Endothelial cell of hepatic sinusoid (primary cell): ENCODE measurements around the gene RGS17.

ENCODE experiments used
- in situ Hi-C: cut with HindIII; loops from 2 replicates; pipeline ENCODE4 v1.10.0; 2017; ENCODE audit warnings: low sequenced_read_pairs

The RGS17 gene

DNA sequence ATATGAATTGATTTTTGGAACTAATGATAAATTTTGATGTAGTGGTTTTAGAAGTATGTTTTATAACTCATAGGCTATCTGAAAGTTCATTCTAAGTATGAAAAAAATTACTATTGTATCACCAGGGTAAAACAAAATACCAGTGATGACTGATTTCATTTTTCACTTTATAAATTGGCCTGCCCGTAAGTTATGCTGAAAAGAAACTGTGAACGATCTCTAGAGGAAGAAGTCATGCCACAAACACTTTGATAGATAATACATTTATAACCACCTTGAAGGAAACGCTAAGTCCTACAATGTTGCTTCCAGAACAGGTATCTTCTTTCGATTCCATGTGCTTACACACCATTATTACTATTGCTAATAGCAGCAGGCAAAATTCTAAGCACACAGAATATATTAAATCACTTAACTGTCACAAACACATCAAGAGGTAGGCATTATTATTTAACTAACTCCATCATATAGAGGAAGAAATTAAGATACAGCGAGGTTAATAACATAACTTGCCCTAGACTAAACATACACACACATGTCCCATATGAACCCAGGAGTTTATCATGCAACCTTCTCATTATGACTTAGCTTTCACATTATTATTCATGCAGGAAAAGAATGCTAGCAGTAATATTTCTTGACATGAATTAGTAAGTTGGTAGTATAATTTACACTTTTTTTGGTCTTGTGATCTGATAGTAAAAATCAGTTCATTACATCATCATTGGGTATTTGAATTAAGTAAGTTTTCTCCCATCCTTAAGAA lies 44.7 kb downstream of the RGS17 start:
- in situ Hi-C loops, result no loop called here

DNA sequence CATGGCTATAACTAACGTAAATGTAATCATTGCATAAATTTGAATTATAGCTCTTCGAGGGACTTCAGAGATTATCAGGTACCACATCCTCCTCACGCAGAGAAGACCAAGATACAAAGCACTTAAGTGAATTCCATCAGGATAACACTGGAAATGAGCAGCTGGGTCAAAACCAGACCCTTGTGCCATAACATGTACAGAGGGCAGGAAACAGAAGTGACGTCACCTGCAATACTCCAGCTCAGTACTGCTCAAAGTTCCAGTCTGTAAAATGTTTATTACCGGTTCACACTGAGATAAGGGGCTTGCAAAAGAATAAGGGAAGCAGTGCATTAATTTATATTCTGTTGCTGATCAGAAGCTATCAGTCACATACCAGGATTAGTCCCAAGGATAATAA lies 45.8 kb downstream of the RGS17 start:
- in situ Hi-C loops, result no loop called here

DNA sequence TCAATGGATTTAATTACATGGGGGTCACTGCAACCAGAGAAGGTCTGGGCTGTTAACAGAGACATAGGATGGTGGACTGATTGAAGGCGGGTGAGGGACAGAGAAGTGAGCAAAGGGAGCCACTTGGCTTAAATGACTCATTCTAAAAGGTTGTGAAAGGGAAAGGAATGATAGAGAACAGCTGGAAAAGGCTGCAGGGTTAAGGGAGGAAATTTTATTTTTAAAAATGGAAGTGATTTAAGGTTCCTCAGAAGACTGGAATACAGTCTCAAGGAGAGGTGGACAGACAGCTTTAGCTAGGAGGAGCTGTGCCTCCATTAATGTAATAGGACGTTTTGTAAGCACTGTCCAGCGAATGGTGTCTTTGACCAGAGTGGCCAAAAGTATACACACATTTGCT lies 46.7 kb downstream of the RGS17 start:
- in situ Hi-C loops, result no loop called here

DNA sequence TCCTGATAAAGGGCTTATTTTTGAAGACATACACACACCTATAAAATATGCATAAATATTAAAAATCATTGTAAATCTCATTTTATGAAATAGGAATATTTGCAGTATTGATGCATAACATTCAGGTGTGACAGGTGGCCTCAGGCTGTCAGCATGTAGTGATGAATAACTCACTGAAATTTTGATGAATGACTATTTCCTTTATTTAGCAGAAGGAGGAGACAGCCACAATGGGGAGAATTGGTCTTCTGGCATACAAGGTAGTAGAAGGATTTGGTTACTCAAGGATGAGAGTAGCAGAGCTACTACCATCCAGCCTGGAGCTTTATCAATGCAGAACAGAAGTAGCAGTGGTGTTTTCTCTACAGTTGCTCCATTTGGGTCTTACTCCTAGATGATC lies 47.2 kb downstream of the RGS17 start:
- in situ Hi-C loops, result no loop called here

DNA sequence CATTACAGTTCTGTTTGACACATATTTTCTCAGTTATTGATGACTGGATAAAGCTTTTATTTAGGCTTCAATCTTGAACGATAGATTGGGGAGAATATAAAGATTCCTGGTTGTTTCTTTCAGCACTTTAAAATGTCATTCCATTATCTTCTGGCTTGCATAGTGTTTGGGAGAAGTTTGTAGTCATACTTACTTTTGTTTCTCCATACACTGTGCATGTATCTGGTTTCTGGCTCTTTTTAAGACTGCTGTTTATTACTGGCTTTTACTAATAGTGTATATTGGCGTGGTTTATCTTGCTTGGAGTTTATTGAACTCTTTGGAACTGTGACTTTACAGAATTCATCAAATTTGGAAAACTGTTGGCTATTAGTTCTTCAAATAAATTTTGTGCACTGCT lies 49.2 kb downstream of the RGS17 start:
- in situ Hi-C loops, result no loop called here

DNA sequence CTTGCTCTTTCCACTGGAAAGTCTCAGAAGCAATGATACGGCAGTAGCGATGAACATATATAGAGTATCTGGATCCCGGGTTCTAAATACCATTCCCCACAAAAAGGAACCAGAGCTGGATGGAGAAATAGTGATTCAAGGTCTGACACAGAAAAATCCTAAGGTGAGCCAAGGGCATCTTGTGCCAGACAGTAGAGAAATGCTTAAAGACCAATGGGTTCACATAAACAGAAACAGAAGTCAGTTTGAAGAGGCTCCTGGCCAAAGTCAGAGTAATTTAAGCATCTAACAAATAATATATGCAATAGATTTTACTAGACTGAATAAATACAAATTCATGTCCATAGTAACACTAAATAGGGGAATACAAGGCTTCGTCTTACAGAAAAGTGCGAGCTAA lies 54.7 kb downstream of the RGS17 start:
- in situ Hi-C loops, result no loop called here

DNA sequence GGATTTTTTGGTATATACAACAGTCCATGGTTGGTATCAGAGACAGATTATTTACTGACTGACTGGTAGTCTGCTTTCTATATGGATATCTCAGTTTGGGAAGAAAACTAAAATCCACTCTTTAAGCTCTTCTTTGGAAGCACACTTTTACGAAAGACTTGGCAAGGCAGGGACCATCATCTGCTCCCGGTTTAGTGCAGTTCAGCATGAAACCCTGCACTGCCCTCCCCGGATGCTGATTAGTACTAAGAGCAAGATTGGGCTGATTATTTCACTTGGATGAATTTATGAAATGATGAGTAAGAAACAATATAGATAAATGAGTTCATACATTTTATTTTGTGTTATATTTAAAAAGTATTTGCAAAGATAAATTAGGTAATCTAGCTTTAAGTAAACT lies 56.3 kb downstream of the RGS17 start:
- in situ Hi-C loops, result no loop called here

DNA sequence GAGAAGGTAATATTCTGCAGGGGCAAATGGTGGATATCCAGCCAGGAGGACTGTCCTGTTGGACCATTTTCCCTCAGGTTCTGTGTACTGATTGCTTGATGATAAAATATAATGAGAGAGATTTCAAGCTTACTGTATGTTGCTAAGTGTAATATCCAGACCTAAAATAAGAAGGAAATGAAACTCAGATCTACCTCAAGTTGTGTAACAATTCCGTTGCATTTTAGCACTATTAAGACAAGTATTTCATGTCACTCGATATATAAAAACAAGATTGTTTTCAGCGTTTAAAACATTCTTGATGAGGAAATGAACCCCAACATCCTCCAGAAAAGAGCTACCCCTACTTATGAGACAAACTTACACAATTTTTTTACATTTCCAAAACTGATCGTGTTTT lies 57.2 kb downstream of the RGS17 start:
- in situ Hi-C loops, result no loop called here

DNA sequence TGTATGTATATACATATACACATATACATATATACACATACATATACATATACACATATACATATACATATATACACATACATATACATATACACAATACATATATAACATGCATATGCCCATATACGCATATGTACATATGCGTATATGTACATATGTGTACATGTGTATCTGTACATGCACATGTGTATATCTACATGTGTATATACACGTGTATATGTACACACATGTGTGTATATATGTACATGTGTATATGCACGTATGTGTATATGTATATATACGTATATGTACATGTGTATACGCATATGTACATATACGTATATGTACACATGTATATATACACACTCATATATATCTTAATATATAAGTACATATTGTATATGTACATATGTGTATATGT lies 60.3 kb downstream of the RGS17 start:
- in situ Hi-C loops, result no loop called here

DNA sequence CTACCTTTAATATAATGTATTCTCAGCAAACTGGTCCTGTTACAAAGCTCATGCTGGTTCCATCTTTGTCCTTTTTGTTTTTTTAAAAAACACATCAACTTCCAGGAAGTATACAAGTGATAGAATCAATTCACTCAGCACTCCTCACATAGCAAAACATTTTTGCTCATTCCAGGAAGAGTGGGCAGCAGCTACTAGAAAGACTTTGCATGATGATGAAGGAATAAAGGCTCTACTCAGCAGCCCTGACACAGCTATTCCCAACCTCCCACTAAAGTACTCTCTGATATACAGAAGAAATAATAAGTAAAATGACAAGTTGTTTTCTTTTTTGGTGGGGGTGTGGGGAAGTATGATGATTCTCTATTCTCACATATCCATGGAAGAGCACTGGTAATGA lies 61.2 kb downstream of the RGS17 start:
- in situ Hi-C loops, result no loop called here

DNA sequence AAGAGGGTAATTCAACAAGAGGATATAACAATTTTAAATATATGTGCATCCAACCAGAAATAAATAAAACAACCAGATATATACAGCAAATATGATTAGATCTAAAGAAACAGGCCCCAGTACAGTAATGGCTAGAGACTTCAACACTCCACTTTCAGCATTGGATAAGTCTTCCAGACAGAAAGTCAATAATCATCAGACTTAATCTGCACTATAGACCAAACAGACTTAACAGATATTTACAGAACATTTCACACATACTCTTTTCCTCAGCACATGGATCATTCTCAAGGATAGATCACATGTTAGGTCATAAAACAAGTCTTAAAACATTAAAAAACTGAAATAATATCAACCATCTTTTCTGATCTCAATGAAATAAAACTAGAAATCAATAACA lies 65.9 kb downstream of the RGS17 start:
- in situ Hi-C loops, result no loop called here

DNA sequence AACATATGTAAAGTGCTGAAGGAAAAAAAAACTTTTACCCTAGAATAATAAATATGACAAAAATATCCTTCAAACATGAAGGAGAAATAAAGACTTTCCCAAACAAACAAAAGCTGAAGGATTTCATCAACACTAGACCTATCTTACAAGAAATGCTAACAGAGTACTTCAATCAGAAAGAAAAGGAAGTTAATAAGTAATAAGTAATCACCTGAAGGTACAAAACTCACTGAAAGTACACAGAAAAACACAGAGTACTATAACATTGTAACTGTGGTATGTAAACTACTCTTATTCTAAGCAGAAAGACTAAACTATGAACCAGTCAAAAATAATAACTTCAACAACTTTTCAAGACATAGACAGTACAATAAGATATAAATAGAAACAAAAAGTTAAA lies 67.1 kb downstream of the RGS17 start:
- in situ Hi-C loops, result no loop called here

DNA sequence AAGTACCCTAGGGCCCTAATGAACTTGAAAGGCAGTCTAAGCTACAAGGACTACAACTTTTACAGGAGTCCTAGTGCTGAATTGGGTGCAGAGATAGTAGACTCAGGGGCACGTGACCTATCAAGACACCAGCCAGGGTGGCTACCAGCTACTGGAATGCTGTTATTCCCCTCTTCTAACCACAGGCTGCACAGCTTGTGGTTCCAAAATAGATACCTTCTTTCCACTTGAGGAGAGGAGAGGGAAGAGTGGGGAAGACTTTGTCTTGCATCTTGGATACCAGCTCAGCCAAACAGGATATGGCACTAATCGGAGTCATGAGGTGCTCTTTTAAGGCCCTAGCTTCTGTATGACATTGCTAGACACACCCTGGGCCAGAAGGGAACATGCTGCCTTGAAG lies 68.6 kb downstream of the RGS17 start:
- in situ Hi-C loops, result no loop called here

DNA sequence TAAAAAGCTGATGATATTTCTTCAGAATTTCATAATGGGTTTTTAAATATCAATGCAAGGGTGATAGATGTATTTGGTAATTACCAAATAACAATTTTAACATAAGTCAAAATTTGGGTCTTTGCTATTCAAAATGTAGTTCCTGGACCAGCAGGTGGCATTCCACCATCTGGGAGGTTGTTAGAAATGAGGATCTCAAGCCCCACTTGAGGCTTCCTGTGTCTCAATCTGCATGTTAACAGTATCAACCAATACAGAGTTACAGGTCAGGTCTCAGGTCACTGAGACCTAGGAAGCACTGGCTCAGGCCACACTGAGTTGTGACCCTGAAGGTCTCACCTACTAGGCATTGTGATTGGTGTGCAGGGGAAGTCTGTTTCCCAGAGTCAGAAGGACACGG lies 71.3 kb downstream of the RGS17 start:
- in situ Hi-C loops, result loop anchor here (5.0 kb wide), 1 partner anchor 43 kb away; no protein-coding TSS in a partner anchor

DNA sequence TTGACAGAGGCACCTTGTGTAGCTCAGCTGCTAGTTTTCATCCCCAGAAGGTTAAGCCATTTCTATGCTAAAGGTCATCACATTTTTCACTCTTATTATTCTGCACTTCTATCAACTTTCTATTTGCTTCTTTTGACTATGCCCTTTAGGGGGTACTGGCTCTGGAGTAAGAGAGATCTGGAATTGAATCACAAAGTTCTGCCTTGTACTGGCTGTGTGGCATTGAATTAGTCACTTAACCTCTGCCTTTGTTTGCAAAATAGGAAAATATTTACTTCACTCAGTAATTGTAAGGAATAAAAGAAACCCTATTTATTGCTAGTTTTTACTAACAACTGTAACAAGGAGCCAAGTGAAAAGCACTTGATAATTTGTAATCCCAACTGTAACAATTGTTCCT lies 71.8 kb downstream of the RGS17 start:
- in situ Hi-C loops, result loop anchor here (5.0 kb wide), 1 partner anchor 43 kb away; no protein-coding TSS in a partner anchor

DNA sequence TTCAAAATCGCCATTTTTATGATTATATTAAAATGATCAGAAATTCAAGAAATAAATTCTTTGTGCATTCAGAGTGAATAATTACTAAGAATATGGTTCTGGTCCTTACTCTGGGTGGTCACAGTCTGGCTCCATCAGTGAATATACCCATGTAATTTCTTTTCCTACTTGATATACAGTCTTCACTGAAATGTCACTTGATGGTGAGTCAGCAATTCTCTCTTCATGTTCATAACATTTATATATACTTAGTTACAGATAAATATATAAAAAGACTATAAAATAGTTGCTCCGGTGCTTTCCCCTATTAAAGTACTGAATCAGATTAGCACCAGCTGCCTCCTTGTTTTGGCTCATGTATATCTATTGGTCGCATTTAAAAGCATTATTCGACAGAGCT lies 72.2 kb downstream of the RGS17 start:
- in situ Hi-C loops, result loop anchor here (5.0 kb wide), 1 partner anchor 43 kb away; no protein-coding TSS in a partner anchor

DNA sequence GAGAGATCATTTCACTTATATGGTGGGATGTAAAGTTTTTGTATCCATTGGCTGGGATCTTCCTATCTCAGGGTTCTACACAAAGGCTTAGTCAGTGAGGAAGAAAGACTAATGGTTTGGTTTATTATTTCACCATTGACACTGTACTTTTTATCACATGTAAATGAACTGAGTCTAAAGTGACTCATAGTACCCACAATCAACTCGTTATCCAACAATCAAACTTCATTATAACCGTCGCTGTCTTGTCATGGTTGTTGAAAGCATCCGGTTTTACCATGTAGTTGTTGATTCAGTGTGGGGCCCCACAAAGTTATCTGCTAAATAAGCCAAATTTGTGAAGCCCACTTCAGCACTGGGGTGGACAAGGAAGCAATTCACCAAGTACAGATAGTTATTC lies 72.8 kb downstream of the RGS17 start:
- in situ Hi-C loops, result loop anchor here (5.0 kb wide), 1 partner anchor 44 kb away; no protein-coding TSS in a partner anchor

DNA sequence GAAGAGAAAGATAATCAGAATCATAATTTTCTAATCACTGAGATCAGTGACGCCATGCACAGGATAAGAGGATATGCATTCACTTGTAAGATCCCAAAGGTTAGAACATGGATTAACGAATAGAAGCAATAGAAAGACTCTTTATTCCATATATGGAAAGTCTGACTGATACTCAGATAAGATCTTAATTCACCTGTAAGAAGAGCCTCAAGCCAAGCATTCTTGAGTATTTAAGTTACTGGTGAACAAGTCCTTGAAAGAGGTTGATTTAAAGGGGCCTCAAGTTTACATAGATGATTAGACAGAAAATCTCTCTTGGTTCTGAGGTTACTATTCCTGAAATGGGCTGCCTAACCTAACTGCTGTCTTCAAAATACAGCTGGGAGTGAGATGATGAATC lies 74.8 kb downstream of the RGS17 start:
- in situ Hi-C loops, result loop anchor here (5.0 kb wide), 1 partner anchor 46 kb away; no protein-coding TSS in a partner anchor

DNA sequence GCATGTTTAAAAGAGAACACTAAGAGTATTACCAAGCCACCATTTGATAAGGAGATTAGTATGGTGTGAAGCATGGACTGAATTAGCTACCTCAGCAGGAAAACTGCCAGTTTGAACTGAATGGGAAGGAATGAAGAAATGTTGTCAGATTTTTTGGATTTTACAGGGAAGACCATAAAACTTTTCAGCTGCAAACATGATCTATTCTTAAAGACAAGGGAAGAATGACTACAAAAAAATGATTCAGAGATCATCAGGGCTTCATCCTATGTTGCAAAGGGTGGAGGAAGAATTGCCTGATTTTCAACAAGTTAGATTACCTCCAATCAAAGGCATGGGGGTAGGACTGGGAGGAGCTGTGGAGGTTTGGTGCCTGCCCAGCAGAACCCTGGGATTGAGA lies 79.3 kb downstream of the RGS17 start:
- in situ Hi-C loops, result no loop called here

DNA sequence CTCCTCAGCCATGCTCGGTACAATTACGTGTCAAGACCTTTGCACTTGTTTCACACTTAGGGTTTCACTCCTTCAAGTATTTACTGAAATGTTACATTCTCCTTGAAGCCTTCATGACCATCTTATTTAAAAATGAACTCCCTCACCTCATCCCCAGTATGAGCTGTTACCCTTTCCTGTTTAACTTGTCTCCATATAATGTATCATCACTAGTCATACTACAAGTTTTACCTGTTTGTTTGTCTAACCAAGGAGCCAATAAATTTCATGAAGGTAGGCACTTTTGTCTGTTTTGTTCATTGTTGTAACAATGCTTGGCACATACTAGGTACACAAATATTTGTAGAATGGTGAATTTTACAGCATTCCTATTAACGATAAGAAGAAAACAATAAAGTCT lies 82.5 kb downstream of the RGS17 start:
- in situ Hi-C loops, result no loop called here

DNA sequence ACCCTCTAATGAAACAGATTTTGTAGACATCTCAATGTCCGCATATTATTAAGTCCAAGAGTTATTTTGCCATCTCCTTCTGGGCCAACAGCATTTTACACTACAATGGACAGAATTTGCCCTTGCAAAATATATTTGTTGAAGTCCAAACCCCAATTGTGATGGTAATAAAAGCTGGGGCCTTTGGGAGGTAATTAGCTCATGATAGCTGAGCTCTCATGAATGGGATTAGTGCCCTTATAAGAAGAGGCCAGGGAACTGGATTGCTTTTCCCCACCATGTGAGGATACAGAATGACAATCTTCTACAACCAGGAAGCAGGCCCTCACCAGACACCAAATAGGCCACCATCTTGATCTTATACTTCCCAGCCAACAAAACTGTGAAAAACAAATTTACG lies 83.7 kb downstream of the RGS17 start:
- in situ Hi-C loops, result no loop called here

DNA sequence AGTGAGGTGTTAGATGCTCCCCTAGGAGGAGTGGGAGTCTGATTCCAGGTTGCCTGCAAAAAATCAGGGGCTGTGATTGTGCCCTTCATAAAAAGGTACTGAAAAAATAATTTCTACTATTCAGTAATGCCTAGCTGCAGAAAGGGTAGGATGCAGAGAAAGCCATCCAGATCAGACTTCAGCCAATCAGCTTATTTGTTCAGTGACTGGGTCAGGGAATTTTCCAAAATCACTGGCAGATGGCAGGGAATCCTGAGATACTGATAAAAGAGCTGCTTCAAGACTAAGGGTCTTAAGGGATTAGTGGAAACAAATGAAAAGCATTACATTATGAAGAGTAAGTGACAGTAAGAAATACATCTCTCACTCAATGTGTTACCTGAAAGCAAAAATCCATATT lies 85.8 kb downstream of the RGS17 start:
- in situ Hi-C loops, result no loop called here

DNA sequence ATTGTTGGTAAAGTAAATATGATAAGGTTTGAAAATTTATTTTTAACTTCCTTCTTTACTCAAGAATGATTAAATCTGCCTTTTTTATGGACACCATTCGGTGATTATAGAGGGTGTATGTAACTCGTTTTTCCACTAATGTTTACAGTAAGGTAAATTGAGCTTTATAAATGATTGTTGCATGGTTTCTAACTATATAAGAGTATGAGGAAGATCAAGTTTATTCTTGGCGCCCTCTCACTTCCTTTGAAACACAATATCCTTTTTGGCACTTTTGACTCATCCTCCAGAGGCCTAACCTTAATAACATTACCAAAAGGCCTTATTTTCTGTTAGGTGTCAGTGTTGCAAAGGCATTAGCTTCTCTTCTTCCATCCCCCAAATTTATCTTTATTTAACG lies 86.8 kb downstream of the RGS17 start:
- in situ Hi-C loops, result no loop called here
